Upper lobe of left lung (tissue), 4 donors: Measurements from ENCODE around the gene APOC3.

Source experiments
- EP300 ChIP-seq, 4 donors: sonication (generic); formaldehyde crosslinking; IDR thresholded peaks; one replicate each; pipeline ENCODE4 v1.5.1; 2017; ENCODE audit warnings: antibody characterized with exemption in 4 of 4, control low read depth in 2 of 4
- POLR2A ChIP-seq, 4 donors: fragments of 450-650 bp; IDR thresholded peaks; one replicate each; pipeline ENCODE4 v1.5.1; 2016 to 2017; ENCODE audit warnings: antibody characterized with exemption in 4 of 4, mild to moderate bottlenecking in 2 of 4
- TF ChIP-seq, protein P1 (sequence below), 6 experiments: fragments of 450-650 bp in 4 of 6; fragments of 200-600 bp in 2 of 6; sonication (generic) in 2 of 6; IDR thresholded peaks; one replicate each; pipeline ENCODE4 v1.5.1; 2016 to 2019; ENCODE audit warnings: antibody characterized with exemption in 6 of 6

DNA sequence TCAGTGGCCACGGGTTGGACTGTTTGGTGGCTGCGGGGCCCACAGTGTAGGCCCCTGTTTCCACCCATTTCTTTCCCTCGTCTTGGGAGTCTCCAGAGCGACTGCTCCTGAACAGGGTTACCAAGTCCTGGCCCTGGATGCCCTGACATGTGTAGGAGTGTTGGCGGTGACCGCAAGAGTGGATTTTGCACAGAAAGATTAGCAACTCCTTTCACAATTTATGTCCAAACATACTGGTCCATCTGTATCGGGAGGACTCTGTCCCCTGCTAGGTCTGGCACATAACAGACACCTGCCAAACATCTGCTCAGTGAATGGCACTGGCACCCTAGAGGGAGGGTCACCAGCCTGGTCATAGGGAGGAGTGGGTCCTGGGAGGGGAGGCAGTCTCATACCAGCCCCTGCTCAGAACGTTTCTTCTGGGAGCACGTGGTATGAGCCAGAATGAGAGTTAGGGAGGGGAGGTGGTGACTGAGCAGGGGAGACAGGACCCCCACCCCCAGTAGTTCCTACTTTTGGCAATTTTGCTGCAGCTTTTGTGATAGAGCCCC, 11.1 kb downstream of the APOC3 start:
- TF ChIP-seq, protein P1, sequence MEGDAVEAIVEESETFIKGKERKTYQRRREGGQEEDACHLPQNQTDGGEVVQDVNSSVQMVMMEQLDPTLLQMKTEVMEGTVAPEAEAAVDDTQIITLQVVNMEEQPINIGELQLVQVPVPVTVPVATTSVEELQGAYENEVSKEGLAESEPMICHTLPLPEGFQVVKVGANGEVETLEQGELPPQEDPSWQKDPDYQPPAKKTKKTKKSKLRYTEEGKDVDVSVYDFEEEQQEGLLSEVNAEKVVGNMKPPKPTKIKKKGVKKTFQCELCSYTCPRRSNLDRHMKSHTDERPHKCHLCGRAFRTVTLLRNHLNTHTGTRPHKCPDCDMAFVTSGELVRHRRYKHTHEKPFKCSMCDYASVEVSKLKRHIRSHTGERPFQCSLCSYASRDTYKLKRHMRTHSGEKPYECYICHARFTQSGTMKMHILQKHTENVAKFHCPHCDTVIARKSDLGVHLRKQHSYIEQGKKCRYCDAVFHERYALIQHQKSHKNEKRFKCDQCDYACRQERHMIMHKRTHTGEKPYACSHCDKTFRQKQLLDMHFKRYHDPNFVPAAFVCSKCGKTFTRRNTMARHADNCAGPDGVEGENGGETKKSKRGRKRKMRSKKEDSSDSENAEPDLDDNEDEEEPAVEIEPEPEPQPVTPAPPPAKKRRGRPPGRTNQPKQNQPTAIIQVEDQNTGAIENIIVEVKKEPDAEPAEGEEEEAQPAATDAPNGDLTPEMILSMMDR (IDR thresholded peaks at IDR 0.05) = no peak
- TF ChIP-seq POLR2A (IDR thresholded peaks at IDR 0.05) = no peak
- TF ChIP-seq EP300 (IDR thresholded peaks at IDR 0.05) = no peak
